ENCODE results near the gene NRXN3. TPM values are rescaled to one million over a fixed set of nuclear protein-coding genes. Genes with fewer than 3 reads are reported as not detected.

The NRXN3 gene
- total RNA-seq, 1 experiment from 2014 or later = not detected

GRCh38 chr14:79050787-79051727 lies 880.9 kb downstream of the NRXN3 start:
- TF ChIP-seq CTCF (conservative IDR thresholded peaks at IDR 0.05) (no peak), EZH2 (IDR thresholded peaks at IDR 0.05; ENCODE audit: low read depth) (no peak)
- ChIA-PET CTCF (no interaction called here), POLR2A (ENCODE audit: unreplicated experiment) (no interaction called here)
- no peaks in the 10 kb centered on the region for H3K36me3 ChIP-seq (ENCODE audit: low read depth)
- peaks cover 12% of the 10 kb centered on the region for H3K27me3 ChIP-seq (ENCODE audit: insufficient read depth, low read depth)
- H4K20me1 ChIP-seq (ENCODE audit: insufficient read depth) = no peaks in the 10 kb centered on the region
- H3K79me2 ChIP-seq (ENCODE audit: low read depth) = no peaks in the 10 kb centered on the region
- no peak overlapping the region for H2AFZ ChIP-seq
- no peaks in the 10 kb centered on the region for H3K4me1 ChIP-seq (replicated peaks; ENCODE audit: insufficient read depth)
- no peaks in the 10 kb centered on the region for H3F3A ChIP-seq (ENCODE audit: insufficient read depth, low read depth)
- no TSS peak for BruUV-seq (replicated peaks)
- DNase-seq = no peak
- H3K9me3 ChIP-seq (ENCODE audit: insufficient read depth, low read depth) = no peaks in the 10 kb centered on the region
- H3K4me3 ChIP-seq = no peak overlapping the region
- H3K27ac ChIP-seq = no peak overlapping the region
- intact Hi-C loops (cut with micrococcal nuclease; ENCODE audit: unreplicated experiment) = no loop called here
- H3K9me2 ChIP-seq (ENCODE audit: insufficient read depth) = no peaks in the 10 kb centered on the region
- no peak overlapping the region for H3K4me2 ChIP-seq

DNA sequence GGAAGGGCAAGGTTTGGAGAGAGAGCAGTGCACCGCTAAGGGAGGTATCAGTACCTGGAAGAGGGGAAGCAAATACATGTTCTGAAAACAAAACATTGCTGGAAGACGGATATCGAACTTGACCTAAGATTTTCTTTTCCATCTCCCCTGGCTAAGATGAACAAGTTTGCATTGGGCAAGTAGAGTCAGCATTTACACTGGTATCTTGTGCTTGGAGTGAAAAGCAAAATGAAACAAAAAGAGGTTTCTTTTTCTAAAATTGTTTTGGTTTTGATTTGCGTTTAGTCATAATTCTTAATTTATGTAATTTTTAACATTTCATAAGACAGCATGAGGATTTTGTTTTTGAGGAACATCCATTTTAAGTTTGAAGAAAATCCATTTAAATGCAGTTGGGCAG lies 881.6 kb downstream of the NRXN3 start:
- Histone ChIP-seq H3K27ac (no peak overlapping the region), H3K4me2 (no peak overlapping the region), H3K4me3 (no peak overlapping the region), H3K79me2 (ENCODE audit: low read depth) (no peaks in the 10 kb centered on the region), H4K20me1 (ENCODE audit: insufficient read depth) (no peaks in the 10 kb centered on the region), H3K36me3 (ENCODE audit: low read depth) (no peaks in the 10 kb centered on the region), H2AFZ (no peak overlapping the region), H3F3A (ENCODE audit: insufficient read depth, low read depth) (no peaks in the 10 kb centered on the region), H3K27me3 (ENCODE audit: insufficient read depth, low read depth) (peaks cover 12% of the 10 kb centered on the region), H3K9me3 (ENCODE audit: insufficient read depth, low read depth) (no peaks in the 10 kb centered on the region), H3K4me1 (replicated peaks; ENCODE audit: insufficient read depth) (no peaks in the 10 kb centered on the region), H3K9me2 (ENCODE audit: insufficient read depth) (no peaks in the 10 kb centered on the region)
- ChIA-PET CTCF (no interaction called here), POLR2A (ENCODE audit: unreplicated experiment) (no interaction called here)
- TF ChIP-seq EZH2 (IDR thresholded peaks at IDR 0.05; ENCODE audit: low read depth) (no peak), CTCF (conservative IDR thresholded peaks at IDR 0.05) (no peak)
- BruUV-seq (replicated peaks) = no TSS peak
- intact Hi-C loops (cut with micrococcal nuclease; ENCODE audit: unreplicated experiment) = no loop called here
- no peak for DNase-seq

- Histone ChIP-seq H3K4me1 (replicated peaks; ENCODE audit: insufficient read depth) (no peaks in the 10 kb centered on the region), H2AFZ (no peak overlapping the region), H3F3A (ENCODE audit: insufficient read depth, low read depth) (no peaks in the 10 kb centered on the region), H3K27ac (no peak overlapping the region), H3K4me3 (no peak overlapping the region), H3K36me3 (ENCODE audit: low read depth) (no peaks in the 10 kb centered on the region), H3K4me2 (no peak overlapping the region), H3K79me2 (ENCODE audit: low read depth) (no peaks in the 10 kb centered on the region), H3K27me3 (ENCODE audit: insufficient read depth, low read depth) (peaks cover 4% of the 10 kb centered on the region; the same call in 1 of the 2 replicates), H4K20me1 (ENCODE audit: insufficient read depth) (no peaks in the 10 kb centered on the region), H3K9me3 (ENCODE audit: insufficient read depth, low read depth) (no peaks in the 10 kb centered on the region), H3K9me2 (ENCODE audit: insufficient read depth) (no peaks in the 10 kb centered on the region)
- CTCF ChIA-PET = no interaction called here
- POLR2A ChIA-PET (ENCODE audit: unreplicated experiment) = no interaction called here
- no peak for TF ChIP-seq EZH2 (IDR thresholded peaks at IDR 0.05; ENCODE audit: low read depth)
- no peak for TF ChIP-seq CTCF (conservative IDR thresholded peaks at IDR 0.05)
- intact Hi-C loops (cut with micrococcal nuclease; ENCODE audit: unreplicated experiment) = no loop called here
- no peak for DNase-seq
- no TSS peak for BruUV-seq (replicated peaks)
Measured at GRCh38 chr14:79056879-79057278, 886.7 kb downstream of the NRXN3 start.

Measured in PC-9 (cell line).